ENCODE results near the gene PPARG.

The PPARG gene

DNA sequence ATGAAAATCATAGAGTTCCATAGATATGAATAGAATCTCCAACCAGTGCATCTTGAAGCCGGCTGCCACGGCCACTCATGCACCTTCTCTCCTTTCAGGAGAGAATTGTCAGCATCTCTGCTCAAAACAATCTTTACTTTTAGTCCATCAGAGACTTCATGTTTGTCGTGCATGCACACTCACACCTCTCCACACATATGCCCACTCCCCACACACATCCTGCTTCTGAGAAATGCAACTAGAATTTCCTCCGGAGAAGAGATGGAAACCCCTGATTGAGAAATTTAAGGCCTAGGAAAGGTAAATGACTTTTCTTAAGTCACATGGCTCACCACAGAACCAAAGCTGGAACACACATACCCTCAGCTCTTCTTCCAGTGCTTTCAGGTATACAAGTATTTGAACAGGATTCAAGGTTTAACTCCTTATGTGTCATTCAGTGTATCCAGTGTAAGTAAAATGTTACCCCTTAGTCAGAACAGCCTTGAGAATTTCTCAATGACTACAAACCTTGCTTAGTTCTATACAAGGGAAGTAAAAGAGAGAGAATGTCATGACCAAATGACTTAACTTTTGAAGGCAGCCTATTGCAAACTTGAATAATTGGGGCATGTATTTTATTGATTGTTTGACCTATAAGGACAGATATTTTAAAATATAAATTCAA, 126.3 kb downstream of the PPARG start:
- no peak for DNase-seq (ENCODE audit: low read depth)

DNA sequence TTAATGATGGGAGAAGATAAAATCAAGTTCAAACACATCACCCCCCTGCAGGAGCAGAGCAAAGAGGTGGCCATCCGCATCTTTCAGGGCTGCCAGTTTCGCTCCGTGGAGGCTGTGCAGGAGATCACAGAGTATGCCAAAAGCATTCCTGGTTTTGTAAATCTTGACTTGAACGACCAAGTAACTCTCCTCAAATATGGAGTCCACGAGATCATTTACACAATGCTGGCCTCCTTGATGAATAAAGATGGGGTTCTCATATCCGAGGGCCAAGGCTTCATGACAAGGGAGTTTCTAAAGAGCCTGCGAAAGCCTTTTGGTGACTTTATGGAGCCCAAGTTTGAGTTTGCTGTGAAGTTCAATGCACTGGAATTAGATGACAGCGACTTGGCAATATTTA, 127.9 kb downstream of the PPARG start:
- DNase-seq (ENCODE audit: low read depth), result no peak

DNA sequence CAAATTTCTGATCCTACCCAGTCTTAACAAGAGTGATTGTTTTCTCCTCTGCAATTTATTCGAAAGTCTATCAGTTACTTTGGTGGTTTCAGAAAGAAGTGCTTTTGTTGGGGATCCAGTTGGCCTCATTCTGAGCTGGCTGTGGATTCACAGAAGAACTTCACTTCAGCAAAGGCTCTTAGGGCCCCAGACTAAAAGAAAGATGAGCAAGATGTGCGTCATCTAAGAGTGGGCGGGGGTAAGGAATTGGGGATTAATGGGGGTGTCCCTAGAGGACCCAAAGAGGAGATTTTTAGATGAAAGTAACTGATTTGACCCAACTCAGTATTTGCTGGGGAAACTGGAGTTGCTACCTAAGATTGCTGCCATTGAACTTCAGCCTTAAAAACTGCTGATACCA, 131.5 kb downstream of the PPARG start:
- no peak for DNase-seq (ENCODE audit: low read depth)

DNA sequence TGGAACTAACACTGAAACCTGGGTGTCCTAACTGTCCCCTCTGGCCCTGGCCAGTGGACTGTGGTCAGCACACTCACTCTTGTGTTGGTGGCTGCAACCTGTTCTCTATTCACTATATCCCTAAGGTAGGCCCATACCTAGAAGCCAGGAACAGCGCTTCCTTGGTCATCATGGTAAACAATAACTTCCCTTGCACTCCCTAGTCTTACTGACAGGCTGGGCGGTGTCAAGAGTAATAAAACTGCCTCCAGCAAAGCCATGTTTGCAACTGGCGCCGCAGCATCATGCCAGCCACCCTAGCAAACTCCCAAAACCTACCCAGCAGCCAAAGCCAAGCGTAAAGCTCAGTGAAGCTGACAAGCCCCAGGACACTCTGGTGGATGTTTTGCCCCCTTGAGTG, 132.3 kb downstream of the PPARG start:
- no peak for DNase-seq (ENCODE audit: low read depth)

DNA sequence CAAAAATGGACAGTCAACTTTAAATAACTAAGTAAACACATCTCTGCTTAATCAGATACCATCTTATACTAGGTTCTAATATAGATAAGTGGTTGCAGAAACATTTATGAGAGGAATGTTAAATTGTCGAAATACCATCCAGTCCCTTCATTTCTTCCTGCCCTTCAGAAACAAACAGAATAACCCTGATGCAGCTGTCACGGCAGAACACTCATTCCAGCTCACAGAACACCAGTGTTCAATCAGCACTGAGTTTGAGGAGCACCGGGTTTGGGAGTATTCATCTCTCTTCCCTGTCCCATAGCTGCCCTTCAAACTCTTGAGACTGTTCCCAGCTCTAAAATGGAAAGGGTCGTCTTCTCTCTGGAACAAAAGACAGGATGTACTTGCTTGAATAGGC, 134.3 kb downstream of the PPARG start:
- no peak for DNase-seq (ENCODE audit: low read depth)

DNA sequence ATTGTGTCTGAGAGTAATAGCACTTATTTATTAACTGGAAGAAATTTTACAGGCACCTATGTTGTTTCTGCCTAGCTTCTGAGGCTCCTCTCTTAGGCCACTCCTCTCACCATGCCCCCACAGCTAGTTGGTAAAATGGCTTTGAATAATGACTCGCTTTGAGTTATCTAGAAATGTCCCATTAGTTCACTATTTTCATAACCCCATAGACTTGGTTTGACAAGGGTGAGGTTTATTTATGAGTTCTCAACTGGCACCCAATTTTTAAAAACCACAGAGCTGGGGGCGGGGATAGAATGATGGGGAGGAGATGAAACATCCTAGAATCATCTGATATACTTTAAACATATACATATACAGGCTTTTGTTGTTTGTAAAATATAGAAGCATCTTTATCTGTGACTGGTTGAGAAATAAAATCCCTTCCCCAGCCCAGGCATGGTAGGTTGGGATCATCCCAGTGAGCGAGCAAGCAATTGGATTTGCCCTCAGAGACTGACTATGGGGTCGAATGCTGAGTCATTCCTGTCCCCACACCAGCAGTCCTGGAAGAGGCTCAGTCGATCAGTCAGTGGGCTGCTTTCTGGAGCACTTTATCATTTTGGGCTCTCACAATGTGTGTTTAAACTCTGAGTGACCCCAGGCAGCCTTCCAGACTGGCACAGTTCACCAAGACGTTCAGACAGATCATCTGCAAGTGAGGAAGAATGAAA, 135.2 kb downstream of the PPARG start:
- DNase-seq (ENCODE audit: low read depth), result no peak

DNA sequence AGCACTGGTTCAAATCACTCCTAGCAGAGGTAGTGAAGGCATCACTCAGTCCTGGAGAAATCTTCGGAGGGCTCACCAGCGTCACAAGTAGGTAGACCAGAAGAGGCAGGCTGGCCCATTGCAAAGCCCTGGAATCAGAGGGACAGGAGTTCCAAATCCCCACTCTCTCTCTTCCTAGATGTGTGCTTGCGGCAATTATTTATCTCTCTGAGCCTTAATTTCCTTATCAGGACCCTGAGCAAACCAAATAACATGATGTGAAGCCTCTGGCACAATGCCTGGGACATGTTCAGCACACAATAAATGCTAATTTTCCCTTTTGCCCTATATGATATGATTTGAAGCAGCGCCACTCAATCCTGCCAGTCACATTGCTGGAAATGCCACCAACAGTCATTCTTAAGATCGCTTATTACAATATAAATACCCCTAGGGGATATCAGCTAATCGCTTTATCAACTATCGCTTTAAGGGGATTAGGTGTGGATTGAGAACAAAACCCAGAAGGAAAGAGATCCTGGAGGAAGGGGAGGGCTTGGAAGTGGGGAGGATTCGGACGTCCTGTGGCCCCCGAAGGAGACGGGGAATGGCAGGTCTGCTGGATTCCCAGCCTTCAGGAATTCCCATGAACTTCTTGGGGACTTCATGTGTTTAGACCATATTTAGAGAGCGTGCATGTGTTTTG, 135.9 kb downstream of the PPARG start:
- no peak for DNase-seq (ENCODE audit: low read depth)

DNA sequence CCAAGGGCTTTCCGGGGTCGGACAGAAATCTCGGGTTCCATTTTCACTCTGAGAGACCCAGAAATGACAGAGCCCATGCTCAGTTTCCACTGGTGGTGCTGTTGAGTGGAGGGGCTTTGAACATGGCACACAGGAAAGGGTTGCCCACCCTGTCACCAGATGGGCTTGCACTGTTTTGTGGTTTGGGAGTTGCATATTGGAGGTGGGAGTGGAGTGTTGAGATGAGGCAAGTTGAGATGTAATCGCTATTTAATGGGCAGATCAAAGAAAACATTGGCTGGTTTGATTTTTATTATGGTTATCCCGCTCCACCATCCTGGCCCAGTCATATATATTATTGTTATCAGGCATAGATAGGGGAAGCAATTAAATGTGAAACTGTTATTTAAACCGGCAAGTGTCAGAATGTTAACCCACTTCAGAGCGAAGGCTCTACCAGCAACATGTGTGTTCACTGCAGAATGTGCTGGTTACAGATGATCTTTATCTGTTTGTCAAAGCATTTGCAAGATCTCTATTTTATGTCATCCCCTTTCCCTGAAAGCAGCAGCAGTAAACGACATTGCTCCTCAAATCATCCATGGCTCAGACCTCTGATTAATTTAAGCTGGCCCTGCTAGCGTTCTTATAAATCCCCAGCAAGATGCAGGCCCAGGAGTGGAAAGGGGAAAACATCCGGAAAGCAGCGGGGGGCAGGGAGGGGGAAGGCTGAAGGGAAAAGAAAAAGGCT, 137.1 kb downstream of the PPARG start:
- no peak for DNase-seq (ENCODE audit: low read depth)

DNA sequence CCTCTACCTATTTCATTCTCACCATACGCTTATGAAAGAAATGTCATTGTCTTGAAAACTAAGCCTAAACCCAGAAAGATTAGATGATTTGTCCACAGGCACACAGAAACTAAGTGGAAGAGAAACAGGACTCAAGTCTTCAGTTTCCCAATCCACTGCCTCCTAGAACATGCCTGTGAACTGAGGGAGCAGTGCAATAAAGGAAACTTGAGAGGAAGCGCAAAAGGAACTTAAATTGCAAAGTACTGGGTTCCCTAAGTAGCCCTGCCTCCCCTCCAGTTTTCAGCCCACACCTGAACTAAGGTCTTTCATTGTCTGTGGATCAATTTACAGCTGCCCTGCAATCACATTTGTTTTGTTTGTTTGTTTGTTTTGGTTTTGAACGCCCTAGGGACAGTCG, 138.7 kb downstream of the PPARG start:
- no peak for DNase-seq (ENCODE audit: low read depth)

DNA sequence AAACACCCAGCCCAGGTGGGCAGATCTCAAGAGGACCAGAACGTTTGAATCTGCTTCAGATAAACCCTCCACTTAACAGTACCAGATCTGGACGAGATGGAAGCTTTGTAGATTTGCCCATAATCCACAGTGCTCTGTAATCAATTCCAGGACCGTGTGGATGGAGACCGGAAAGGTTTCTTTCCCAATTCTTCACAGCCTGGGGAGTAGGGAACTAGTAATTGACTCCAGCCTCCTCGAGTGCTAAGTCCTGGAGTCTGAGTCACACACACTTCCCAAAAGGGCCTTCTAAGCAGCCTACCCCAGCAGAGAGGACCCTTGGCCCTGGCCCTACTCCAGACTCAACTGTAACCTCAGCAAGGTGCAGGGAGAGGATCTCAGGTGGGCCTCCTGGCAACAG, 139.3 kb downstream of the PPARG start:
- DNase-seq (ENCODE audit: low read depth), result no peak

DNA sequence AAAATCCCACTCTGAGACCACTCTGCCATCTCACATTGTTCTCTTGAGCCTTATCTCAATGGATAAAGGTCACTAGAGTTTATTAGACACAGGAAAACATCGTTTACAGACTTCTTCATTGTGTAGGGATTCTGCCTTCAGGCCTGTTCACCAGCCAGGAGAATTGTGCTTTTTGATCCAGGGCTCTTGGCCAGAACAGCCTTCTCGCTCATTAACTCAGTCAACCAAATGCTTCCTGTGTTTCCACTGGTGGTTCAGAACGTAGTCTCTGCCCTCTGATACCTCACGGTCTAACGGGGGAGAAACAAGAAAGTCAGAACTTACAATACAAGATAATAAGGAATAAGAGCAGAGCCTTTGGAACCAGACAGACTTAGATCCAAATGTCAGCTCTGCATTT, 141.2 kb downstream of the PPARG start:
- no peak for DNase-seq (ENCODE audit: low read depth)

DNA sequence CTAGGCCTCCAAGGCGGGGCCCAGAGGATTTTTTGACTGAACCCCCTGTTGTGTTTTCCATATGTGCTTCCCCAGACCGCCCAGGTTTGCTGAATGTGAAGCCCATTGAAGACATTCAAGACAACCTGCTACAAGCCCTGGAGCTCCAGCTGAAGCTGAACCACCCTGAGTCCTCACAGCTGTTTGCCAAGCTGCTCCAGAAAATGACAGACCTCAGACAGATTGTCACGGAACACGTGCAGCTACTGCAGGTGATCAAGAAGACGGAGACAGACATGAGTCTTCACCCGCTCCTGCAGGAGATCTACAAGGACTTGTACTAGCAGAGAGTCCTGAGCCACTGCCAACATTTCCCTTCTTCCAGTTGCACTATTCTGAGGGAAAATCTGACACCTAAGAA, 145.0 kb downstream of the PPARG start:
- DNase-seq (ENCODE audit: low read depth), result no peak

DNA sequence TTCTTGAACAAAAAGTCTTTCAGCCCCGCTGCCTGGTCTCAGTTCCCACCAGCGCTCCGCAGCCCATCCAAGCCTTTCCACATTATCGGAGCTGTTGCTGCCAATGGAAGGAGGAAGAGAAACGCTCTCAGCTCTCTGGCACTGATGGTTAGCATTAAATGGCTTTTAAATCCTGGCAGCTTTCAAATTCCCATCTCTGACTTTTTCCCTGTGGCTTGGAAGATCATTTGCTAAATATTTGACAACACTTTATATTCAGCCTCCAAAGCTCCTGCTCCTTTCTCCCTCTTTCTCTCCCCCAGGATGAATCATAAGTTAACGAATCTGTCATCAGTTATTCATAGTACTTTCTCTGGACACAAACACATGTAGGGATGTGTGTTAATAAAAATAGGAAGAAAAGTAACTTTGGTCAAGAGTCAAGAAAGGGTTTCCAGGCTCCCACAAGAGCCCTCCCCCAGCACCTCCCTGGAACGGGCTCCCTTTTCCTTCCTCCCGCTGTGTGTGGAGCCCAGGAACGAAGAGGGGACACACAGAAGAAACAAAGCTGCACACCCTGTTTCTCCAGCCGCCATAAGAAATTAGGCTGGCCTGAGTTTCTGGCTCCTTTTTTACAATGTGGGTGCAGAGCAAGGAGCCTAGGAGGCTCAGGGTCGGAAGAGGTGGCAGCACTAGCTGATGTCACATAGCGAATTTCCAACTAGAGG, 147.8 kb downstream of the PPARG start:
- no peak for DNase-seq (ENCODE audit: low read depth)

DNA sequence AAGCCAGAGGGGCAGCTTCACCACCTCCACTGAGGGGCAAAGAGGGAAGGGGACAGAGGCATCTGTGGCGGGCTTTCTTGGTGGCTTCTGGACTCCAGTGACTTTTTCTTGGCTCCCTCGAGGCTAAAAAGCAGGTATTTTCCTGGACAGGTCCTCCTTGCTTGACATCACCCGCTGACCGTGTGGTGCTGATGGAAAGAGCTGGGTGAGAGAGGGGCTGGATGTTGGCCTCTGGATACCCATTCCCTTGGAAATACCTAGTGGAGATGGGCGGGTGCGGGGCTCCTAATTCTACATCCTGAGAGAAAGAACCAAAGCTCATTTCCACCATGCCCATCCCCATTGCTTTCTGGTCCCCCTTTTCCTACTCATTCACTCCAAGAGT, 148.3 kb downstream of the PPARG start:
- no peak for DNase-seq (ENCODE audit: low read depth)

DNA sequence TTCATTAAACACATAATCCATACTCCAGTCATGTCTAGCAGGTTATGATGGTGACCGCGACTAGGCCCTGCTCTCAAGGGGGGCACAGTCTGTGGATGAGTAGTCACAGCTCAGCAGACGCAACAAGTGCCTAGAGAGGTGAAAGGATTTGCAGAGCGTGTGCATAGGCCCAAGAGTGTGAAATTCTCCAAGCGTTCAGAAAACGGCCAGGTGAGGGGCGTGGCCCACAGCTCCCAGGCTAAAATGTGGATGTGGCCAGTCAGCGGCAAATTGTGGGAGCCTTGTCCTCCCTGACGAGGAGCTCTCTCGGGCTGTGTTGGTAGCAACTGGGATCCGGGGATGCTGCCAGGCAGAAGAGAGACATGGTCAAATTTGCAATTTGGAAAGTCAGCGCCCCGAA, 149.0 kb downstream of the PPARG start:
- DNase-seq (ENCODE audit: low read depth), result no peak

DNA sequence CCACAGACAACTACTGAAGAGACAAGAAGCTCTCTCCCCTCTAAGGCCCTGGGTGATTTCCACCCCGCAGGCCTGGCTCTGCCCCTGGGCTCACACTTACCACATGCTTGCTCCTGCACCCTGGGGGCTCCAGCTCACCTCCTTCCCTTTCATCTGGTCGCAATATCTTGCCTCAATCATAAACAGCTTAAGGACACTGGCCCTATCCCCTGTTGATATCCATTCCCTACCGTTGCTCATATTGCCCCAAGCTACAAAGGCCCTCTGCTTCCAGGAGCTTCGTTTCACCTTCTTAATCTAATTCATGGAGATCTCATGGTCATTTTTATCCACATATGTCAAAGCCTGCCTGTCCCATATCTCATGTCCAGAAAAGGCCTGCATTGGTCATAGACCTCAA, 149.4 kb downstream of the PPARG start:
- no peak for DNase-seq (ENCODE audit: low read depth)

DNA sequence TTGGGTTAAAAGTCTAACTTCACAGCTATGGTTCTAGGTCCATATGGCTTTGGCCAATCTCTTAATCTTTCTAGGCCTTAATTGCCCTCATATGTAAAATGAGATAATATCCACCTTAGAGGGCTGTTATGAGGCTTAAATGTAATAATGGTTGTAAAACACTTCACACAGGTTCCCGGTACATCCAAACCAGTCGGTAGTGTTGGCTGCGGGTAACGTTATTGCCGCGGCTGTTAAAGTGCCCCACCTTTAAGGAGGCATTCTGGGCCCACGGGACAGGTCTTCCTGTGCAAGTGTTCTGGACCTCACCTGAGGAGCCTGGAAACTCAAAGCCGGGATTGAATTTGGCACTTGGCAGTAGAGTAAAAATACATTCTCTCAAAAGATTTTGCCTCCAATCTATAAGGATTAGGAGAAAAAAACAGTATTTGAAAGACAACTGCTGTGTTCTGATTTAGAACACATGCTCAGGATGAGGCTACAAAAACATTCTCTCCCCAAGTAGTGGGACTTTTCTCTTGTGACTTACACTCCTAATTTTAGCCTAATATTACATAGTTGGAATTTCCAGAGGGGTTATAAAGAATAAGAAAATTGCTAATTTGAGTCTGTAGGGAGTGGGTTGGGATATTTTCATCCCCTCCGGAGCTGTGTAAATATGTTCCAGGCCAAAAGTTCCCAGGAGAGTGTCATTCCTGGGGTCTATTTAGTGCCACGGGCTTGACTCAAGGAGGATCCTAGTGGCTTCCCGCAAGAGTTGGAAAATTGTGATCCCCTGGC, 150.5 kb downstream of the PPARG start:
- no peak for DNase-seq (ENCODE audit: low read depth)

DNA sequence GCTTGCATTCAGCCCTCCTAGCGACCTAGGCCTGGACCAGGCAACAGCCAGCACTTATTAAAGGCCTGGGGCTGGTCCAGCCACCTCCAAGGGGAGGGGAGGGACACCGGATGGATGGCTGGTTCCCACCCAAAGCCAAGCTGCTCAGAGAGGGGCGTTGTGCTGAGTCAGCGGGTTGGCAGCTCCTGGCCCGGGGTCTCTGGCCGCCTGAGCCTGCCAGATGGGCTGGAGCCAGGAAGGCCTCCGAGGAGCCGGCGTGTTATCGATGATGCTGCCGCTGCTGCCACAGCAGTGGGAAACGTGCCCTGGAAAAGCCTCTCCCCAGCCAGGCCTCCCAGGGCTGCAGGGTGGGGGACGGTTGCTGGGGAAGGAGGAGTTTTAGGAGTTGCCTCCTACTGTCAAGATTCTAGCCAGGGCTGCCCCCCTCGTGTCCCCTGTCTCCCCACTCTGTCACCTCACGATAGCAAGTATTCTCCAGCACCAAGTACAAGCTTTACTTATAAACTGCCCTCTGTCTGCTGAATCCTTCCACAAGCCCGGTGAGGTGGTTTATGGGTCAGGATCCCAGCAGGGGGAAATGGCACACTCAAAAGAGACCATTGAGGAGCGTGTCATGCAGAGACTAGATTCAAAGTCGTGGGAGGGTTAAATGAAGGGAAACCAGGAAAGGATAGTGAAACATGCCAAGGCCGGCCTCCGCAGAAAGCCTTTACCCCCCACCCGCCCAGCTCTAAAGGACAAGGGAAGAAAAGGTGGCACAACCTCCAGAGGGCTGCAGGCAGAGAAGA, 152.3 kb downstream of the PPARG start:
- no peak for DNase-seq (ENCODE audit: low read depth)

DNA sequence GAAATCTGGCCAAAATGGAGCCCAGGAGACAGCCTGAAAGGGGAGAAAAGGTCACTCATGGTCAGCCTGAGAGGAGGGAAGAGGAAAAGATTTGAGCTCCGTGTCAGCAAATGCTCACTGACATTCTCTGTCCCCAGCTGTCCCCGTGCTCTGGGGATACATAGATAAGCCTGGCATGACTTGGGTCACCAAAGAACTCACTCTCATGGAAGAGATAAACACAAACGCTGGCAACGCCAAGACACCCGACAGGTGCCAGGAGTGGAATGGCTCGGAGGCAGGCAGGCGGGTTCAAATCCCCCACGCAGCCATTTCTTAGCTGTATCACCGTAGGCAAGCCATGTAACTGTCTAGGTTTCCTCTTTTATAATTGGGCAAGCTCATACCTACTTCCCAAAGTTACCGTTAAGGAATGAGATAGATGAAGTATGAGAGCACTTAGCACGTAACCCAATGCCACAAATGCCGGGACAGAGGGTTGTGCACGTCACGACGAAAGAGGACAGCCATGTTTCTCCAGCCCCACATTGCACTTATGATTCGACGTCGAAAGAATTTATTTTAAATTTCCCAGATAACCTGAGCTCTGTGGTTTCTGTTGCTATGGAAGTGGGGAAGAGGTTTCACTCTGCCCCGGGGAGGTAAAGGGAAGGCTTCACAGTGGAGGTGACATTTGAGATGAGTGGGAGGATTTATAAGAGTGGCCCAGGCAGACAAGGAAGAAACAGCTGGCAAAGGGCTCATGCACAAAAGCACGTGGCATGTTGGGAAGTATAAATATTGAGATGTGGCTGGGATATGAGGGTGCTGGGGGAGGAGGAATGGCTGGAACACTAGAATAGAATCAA, 154.0 kb downstream of the PPARG start:
- DNase-seq (ENCODE audit: low read depth), result no peak
